Liver (tissue), 9 donors: ENCODE results near the gene MED8. TPM values are rescaled to one million over a fixed set of nuclear protein-coding genes. Genes with fewer than 3 reads are reported as not detected.

Experiments
- DNase-seq: peaks from one replicate; pipeline ENCODE4 v3.0.0-alpha.2; 2017; ENCODE audit warnings: low spot score
- H3K27ac ChIP-seq, 2 donors: one replicate each; pipeline ENCODE4 v1.7.0; 2013; ENCODE audit warnings: inconsistent platforms in 2 of 2, low read length in 2 of 2, control low read depth in 1 of 2, low read depth in 1 of 2, mild to moderate bottlenecking in 1 of 2
- H3K27me3 ChIP-seq, 4 donors: one replicate each; pipeline versions ENCODE4 v1.6.1 to v1.7.0; 2013; ENCODE audit warnings: low read length in 3 of 4, inconsistent platforms in 1 of 4, mild to moderate bottlenecking in 1 of 4, moderate library complexity in 1 of 4; ENCODE audit not compliant: control insufficient read depth in 4 of 4, insufficient read depth in 4 of 4
- H3K36me3 ChIP-seq, 4 donors: one replicate each; pipeline versions ENCODE4 v1.6.1 to v1.7.0; 2013; ENCODE audit warnings: low read length in 3 of 4, mild to moderate bottlenecking in 3 of 4, low read depth in 1 of 4, moderate library complexity in 1 of 4; ENCODE audit not compliant: control insufficient read depth in 4 of 4, insufficient read depth in 3 of 4
- H3K4me1 ChIP-seq, 4 donors: one replicate each; pipeline versions ENCODE4 v1.6.1 to v1.7.0; 2013; ENCODE audit warnings: low read length in 3 of 4, mild to moderate bottlenecking in 3 of 4, moderate library complexity in 1 of 4; ENCODE audit not compliant: control insufficient read depth in 4 of 4, insufficient read depth in 4 of 4
- H3K4me3 ChIP-seq, 3 donors: one replicate each; pipeline versions ENCODE4 v1.6.1 to v1.7.0; 2013; ENCODE audit warnings: low read length in 3 of 3, control low read depth in 1 of 3, low read depth in 1 of 3, mild to moderate bottlenecking in 1 of 3
- H3K9ac ChIP-seq, 2 donors: one replicate each; pipeline ENCODE4 v1.7.0; 2013; ENCODE audit warnings: low read length in 2 of 2, mild to moderate bottlenecking in 2 of 2, moderate library complexity in 2 of 2, control low read depth in 1 of 2, low read depth in 1 of 2
- H3K9me3 ChIP-seq, 4 donors: one replicate each; pipeline versions ENCODE4 v1.6.1 to v1.7.0; 2013; ENCODE audit warnings: low read length in 3 of 4; ENCODE audit not compliant: control insufficient read depth in 4 of 4
- ATF3 ChIP-seq: IDR thresholded peaks from 2 replicates; pipeline ENCODE4 v1.6.1; 2016; ENCODE audit warnings: antibody characterized with exemption
- CTCF ChIP-seq: fragments of 150-350 bp; IDR thresholded peaks from 2 replicates; pipeline ENCODE4 v1.5.1; 2017; ENCODE audit warnings: improper control_type of control experiment, low read depth, low read length; ENCODE audit not compliant: missing input control
- EGR1 ChIP-seq, 2 donors: IDR thresholded peaks; 2 replicates each; pipeline ENCODE4 v1.6.1; 2016 to 2018; ENCODE audit warnings: antibody characterized with exemption in 2 of 2, low read depth in 2 of 2
- FOXA1 ChIP-seq: IDR thresholded peaks from 2 replicates; pipeline ENCODE4 v1.6.1; 2016; ENCODE audit warnings: antibody characterized with exemption
- FOXA2 ChIP-seq: IDR thresholded peaks from 2 replicates; pipeline ENCODE4 v1.6.1; 2016; ENCODE audit warnings: antibody characterized with exemption
- GABPA ChIP-seq, 2 donors: IDR thresholded peaks in 1 of 2; conservative IDR thresholded peaks in 1 of 2; 2 replicates each; pipeline ENCODE4 v1.6.1; 2016; ENCODE audit warnings: antibody characterized with exemption in 2 of 2, mild to moderate bottlenecking in 1 of 2, moderate library complexity in 1 of 2
- HNF4A ChIP-seq, 2 donors: conservative IDR thresholded peaks; 2 replicates each; pipeline ENCODE4 v1.6.1; 2016; ENCODE audit warnings: antibody characterized with exemption in 2 of 2, mild to moderate bottlenecking in 2 of 2
- HNF4G ChIP-seq: IDR thresholded peaks from 2 replicates; pipeline ENCODE4 v1.6.1; 2016; ENCODE audit warnings: antibody characterized with exemption
- JUND ChIP-seq, 2 donors: IDR thresholded peaks; 2 replicates each; pipeline ENCODE4 v1.6.1; 2016; ENCODE audit warnings: antibody characterized with exemption in 2 of 2
- NR2F2 ChIP-seq: IDR thresholded peaks from 2 replicates; pipeline ENCODE4 v1.6.1; 2016; ENCODE audit warnings: antibody characterized with exemption
- REST ChIP-seq: IDR thresholded peaks from 2 replicates; pipeline ENCODE4 v1.6.1; 2016; ENCODE audit warnings: antibody characterized with exemption, mild to moderate bottlenecking
- RXRA ChIP-seq, 2 donors: IDR thresholded peaks; 2 replicates each; pipeline ENCODE4 v1.6.1; 2017 to 2018; ENCODE audit warnings: antibody characterized with exemption in 2 of 2, mild to moderate bottlenecking in 1 of 2
- SP1 ChIP-seq: IDR thresholded peaks from 2 replicates; pipeline ENCODE4 v1.6.1; 2018; ENCODE audit warnings: antibody characterized with exemption, mild to moderate bottlenecking
- TAF1 ChIP-seq: conservative IDR thresholded peaks from 2 replicates; pipeline ENCODE4 v1.6.1; 2016; ENCODE audit warnings: antibody characterized with exemption, mild to moderate bottlenecking
- YY1 ChIP-seq: IDR thresholded peaks from 2 replicates; pipeline ENCODE4 v1.6.1; 2016; ENCODE audit warnings: antibody characterized with exemption, mild to moderate bottlenecking
- ZBTB33 ChIP-seq: IDR thresholded peaks from 2 replicates; pipeline ENCODE4 v1.6.1; 2016; ENCODE audit warnings: antibody characterized with exemption
- WGBS: extraction: QIAGEN DNeasy Blood & Tissue Kit; methylation state at CpG from one replicate; pipeline ENCODE4 v1.1.7; 2013; 5-methylcytosine and 5-hydroxymethylcytosine counted together
- polyA plus RNA-seq, 2 donors: library from polyadenylated mRNA; stranded (reverse) in 1 of 2; unstranded in 1 of 2; fragments of 200-250 nt in 1 of 2; fragments of >200 nt in 1 of 2; fragmentation: Nextera tagmentation in 1 of 2; extraction: Ambion mirVana in 1 of 2; gene quantifications; one replicate each; pipeline versions ENCODE4 v1.2.1 to v1.2.3, GENCODE V29; 2013 to 2015
- total RNA-seq, 2 donors: library from RNA; depleted of rRNA; stranded (reverse); fragments of >200 nt; gene quantifications; one replicate each; pipeline ENCODE4 v1.2.3, GENCODE V29; 2014
- donor health status: healthy.
- donor health status: healthy.
- donor health status: healthy.
- donor health status: healthy.
- donor health status: healthy.

MED8 gene
- total and polyA plus RNA-seq, 4 donors: 26.2 to 37.6 (median 29.1) TPM

GRCh38 chr1:43420874-43421273 is 31.3 kb upstream of the MED8 start:
- no peaks in the 10 kb centered on the region for H3K9me3 ChIP-seq
- no peaks in the 10 kb centered on the region for H3K4me1 ChIP-seq
- H3K36me3 ChIP-seq: peaks cover 18 to 79% (median 64%) of the 10 kb centered on the region in 4 donors
- no peaks in the 10 kb centered on the region for H3K27me3 ChIP-seq
- WGBS: 99% methylated on average over 10 of the region's 10 CpGs
- TF ChIP-seq EGR1 (IDR thresholded peaks at IDR 0.05; ENCODE audit: low read depth in 2 of 2): no peak
- TF ChIP-seq SP1: no peak
- no peak for TF ChIP-seq JUND (IDR thresholded peaks at IDR 0.05)
- TF ChIP-seq RXRA (IDR thresholded peaks at IDR 0.05): no peak
- no peak for TF ChIP-seq ZBTB33
- TF ChIP-seq YY1: no peak
- no peak for TF ChIP-seq FOXA2
- no peak for TF ChIP-seq GABPA (IDR thresholded peaks at IDR 0.05 in 1 of 2, conservative IDR thresholded peaks at IDR 0.05 in 1 of 2)
- TF ChIP-seq TAF1: no peak
- no peak for TF ChIP-seq FOXA1
- no peak for TF ChIP-seq HNF4A (conservative IDR thresholded peaks at IDR 0.05)
- no peak for TF ChIP-seq REST
- TF ChIP-seq ATF3: no peak
- TF ChIP-seq HNF4G: no peak
- TF ChIP-seq NR2F2: no peak
- TF ChIP-seq CTCF: no peak
- H3K27ac ChIP-seq: no peak overlapping the region
- no peak for DNase-seq
- no peak overlapping the region for H3K4me3 ChIP-seq
- no peak overlapping the region for H3K9ac ChIP-seq
